22Rv1 (cell line): ENCODE measurements around the gene RCC1.

Experiments used
- H3K27ac ChIP-seq: fragments of 450-650 bp; 2 replicates; pipeline ENCODE4 v1.5.1; 2017
- CTCF ChIP-seq: fragments of 450-650 bp; IDR thresholded peaks from 2 replicates; pipeline ENCODE4 v1.5.1; 2017; ENCODE audit warnings: mild to moderate bottlenecking
- ZFX ChIP-seq: fragments of 450-650 bp; IDR thresholded peaks from 2 replicates; pipeline ENCODE4 v1.6.1; 2017; ENCODE audit warnings: antibody characterized with exemption, borderline replicate concordance

Gene RCC1

GRCh38 chr1:28506907-28507246, 1.0 kb downstream of the RCC1 start:
- no peak for TF ChIP-seq ZFX
- TF ChIP-seq CTCF: no peak
- peak overlapping the region; percentile 95 for H3K27ac ChIP-seq

- peak overlapping the region; percentile 95 for H3K27ac ChIP-seq
- TF ChIP-seq ZFX (no peak), CTCF (no peak)
These were observed 1.4 kb downstream of the RCC1 start for GRCh38 chr1:28507247-28507645.

GRCh38 chr1:28507646-28508434, 2.0 kb downstream of the RCC1 start:
- peak overlapping the region; percentile 95 for H3K27ac ChIP-seq
- no peak for TF ChIP-seq CTCF
- TF ChIP-seq ZFX: no peak

- TF ChIP-seq CTCF (no peak), ZFX (no peak)
- H3K27ac ChIP-seq: peak overlapping the region; percentile 95
These were observed 2.6 kb downstream of the RCC1 start for GRCh38 chr1:28508435-28508754.

GRCh38 chr1:28509705-28510272, 3.9 kb downstream of the RCC1 start:
- TF ChIP-seq ZFX (no peak), CTCF (no peak)
- peak overlapping the region; percentile 95 for H3K27ac ChIP-seq

- peak overlapping the region; percentile 95 for H3K27ac ChIP-seq
- TF ChIP-seq CTCF: no peak
- TF ChIP-seq ZFX: no peak
These were observed 4.6 kb downstream of the RCC1 start for GRCh38 chr1:28510273-28510969.

- TF ChIP-seq ZFX (no peak), CTCF (no peak)
- peak overlapping the region; percentile 95 for H3K27ac ChIP-seq
These were observed 5.2 kb downstream of the RCC1 start for GRCh38 chr1:28510970-28511440.
